GM11168 (cell line): Measurements from ENCODE around the gene INTS6L.

Experiments used
- in situ Hi-C: fragments of 300-500 bp; cut with MboI; formaldehyde crosslinking; loops from one replicate; pipeline ENCODE4 v1.12.0; 2022; ENCODE audit warnings: low sequenced_read_pairs; ENCODE audit not compliant: unreplicated experiment

Gene INTS6L

GRCh38 chrX:135521405-135522131 is 1.1 kb downstream of the INTS6L start:
- in situ Hi-C loops: no loop called here

DNA sequence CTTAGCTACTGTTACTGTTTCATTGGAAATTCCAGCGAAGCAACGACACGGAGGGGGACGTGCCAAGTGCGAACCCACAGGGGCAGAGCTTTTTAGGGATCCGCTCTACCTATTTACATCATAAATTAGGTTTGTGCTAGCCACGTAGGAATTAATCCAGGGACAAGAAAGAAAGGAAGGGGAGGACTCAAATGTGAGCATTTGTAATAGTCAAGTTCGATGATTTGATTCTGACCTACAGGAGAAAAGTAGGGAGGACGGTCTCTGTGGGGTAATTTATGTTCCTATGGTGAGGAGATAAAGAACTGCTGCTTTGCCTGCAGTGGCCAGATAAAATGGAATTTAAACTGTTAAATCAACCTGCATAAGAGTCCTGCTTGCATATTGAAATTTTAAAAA is 1.7 kb downstream of the INTS6L start:
- in situ Hi-C loops: no loop called here

GRCh38 chrX:135522878-135523693 is 2.6 kb downstream of the INTS6L start:
- in situ Hi-C loops: no loop called here

GRCh38 chrX:135528254-135528653 is 7.8 kb downstream of the INTS6L start:
- in situ Hi-C loops: no loop called here

- in situ Hi-C loops: no loop called here
These were observed 8.3 kb downstream of the INTS6L start for GRCh38 chrX:135528756-135529155.

DNA sequence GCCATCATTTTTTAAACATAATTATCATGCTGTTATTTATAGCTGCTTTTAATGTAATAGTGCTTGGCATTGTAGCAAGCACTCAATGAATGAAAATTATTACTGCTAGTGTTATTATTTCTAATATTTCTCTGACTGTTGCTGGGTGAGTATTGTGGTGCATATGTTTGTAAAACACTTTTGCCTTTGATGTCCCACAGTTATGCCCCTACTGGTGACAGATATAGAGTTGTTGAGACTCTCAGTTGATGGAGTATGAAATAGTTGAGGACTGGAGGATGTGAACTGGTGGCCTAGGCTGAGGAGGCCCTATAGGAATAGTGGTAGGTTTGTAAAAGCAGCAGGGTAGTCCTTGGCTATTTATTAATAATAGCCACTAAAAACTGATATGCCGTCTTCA is 9.6 kb downstream of the INTS6L start:
- in situ Hi-C loops: no loop called here

DNA sequence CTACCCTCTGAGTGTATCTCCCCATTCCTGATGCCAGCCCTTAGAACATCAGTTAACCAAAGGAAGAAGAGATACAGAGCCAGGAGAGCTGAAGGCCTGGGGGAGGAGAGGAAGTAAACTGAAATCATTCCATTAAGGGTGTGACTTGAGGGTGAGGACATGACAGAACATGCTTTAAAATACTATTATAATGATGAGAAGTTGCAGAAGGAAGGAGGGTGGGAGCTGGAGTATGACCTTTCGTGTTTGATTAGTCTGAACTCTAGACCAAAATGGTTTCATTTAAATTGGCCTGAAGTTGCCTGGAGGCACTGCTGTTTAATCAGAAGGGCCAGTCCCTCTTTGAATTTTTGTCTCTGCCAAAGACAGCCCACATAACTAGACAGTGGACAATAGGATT is 11.4 kb downstream of the INTS6L start:
- in situ Hi-C loops: no loop called here

- in situ Hi-C loops: no loop called here
These were observed 14.8 kb downstream of the INTS6L start for GRCh38 chrX:135535077-135535940.

- in situ Hi-C loops: no loop called here
These were observed 16.4 kb downstream of the INTS6L start for GRCh38 chrX:135536877-135537276.

- in situ Hi-C loops: no loop called here
These were observed 20.9 kb downstream of the INTS6L start for GRCh38 chrX:135541351-135541750.

GRCh38 chrX:135543172-135543571 is 22.7 kb downstream of the INTS6L start:
- in situ Hi-C loops: no loop called here

- in situ Hi-C loops: no loop called here
These were observed 23.5 kb downstream of the INTS6L start for GRCh38 chrX:135543924-135544323.

GRCh38 chrX:135544338-135544948 is 24.0 kb downstream of the INTS6L start:
- in situ Hi-C loops: no loop called here

GRCh38 chrX:135547767-135548166 is 27.3 kb downstream of the INTS6L start:
- in situ Hi-C loops: no loop called here

DNA sequence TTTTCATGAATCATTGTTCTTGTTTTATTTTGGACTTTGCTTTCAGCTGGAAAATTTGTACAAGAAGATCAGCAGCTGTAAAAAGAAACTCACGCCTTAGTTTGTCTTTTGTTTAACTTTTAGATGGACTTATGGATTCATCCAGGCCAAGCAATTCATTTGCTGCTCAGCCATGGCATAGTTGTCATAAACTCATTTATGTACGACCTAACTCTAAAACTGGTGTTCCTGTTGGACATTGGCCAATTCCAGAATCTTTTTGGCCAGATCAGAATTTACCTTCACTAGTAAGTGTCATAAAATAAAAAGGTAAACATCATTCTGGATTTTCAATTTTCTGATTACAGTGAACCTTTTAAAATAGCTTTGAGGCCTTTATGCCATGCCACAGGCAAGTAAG is 29.1 kb downstream of the INTS6L start:
- in situ Hi-C loops: no loop called here

- in situ Hi-C loops: no loop called here
These were observed 35.6 kb downstream of the INTS6L start for GRCh38 chrX:135556055-135556454.

DNA sequence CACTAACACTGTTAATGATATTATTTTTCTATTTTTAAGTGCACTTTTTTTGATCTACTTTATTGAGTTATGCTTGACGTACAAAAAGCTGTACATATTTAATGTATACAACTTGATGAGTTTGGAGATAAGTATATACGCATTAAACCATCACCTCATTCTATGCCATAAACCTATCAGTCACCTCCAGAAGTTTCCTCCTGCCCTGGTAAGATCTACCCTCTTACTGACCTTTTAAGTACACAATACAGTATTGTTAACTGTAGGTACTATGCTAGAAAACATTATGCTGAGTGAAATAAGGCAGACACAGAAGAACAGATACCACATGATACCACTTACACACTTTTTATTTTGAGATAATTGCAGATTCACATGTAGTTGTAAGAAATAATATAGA is 36.9 kb downstream of the INTS6L start:
- in situ Hi-C loops: no loop called here

GRCh38 chrX:135572436-135572835 is 52.0 kb downstream of the INTS6L start:
- in situ Hi-C loops: no loop called here

GRCh38 chrX:135581496-135581895 is 61.0 kb downstream of the INTS6L start:
- in situ Hi-C loops: no loop called here

- in situ Hi-C loops: no loop called here
These were observed 64.7 kb downstream of the INTS6L start for GRCh38 chrX:135585153-135585552.
